SU-DHL-6 (cell line): ENCODE measurements around the gene RPTOR.
A peak's percentile ranks its signal among the peaks of the same experiment; 100 is the strongest.

Source experiments
- H2AFZ ChIP-seq: fragments of 200-600 bp; sonication (generic); 2 replicates; pipeline ENCODE4 v1.6.1; 2014; ENCODE audit warnings: low read depth, mild to moderate bottlenecking, moderate library complexity, mixed read lengths, antibody characterized with exemption, low read length; ENCODE audit not compliant: severe bottlenecking
- H3F3A ChIP-seq: fragments of 200-600 bp; shearing (Covaris generic); 2 replicates; pipeline ENCODE4 v1.6.0; 2016; ENCODE audit warnings: antibody characterized with exemption, mild to moderate bottlenecking; ENCODE audit not compliant: insufficient read depth
- H3K27ac ChIP-seq: fragments of 200-600 bp; sonication (generic); 2 replicates; pipeline ENCODE4 v1.5.1; 2016; ENCODE audit warnings: low read depth, mild to moderate bottlenecking, low read length, moderate library complexity, mixed read lengths
- H3K27me3 ChIP-seq: fragments of 200-600 bp; sonication (generic), shearing (Covaris generic); 2 replicates; pipeline ENCODE4 v1.6.0; 2014; ENCODE audit warnings: mild to moderate bottlenecking, low read length
- H3K36me3 ChIP-seq: fragments of 200-600 bp; sonication (generic); 2 replicates; pipeline ENCODE4 v1.6.1; 2014; ENCODE audit warnings: mild to moderate bottlenecking, low read length, mixed read lengths
- H3K4me2 ChIP-seq: fragments of 300-600, 200-600 bp; shearing (Covaris generic), sonication (generic); 2 replicates; pipeline ENCODE4 v1.6.0; 2014; ENCODE audit warnings: low read length, low read depth, mild to moderate bottlenecking; ENCODE audit not compliant: poor library complexity, severe bottlenecking
- H3K4me3 ChIP-seq: fragments of 200-600 bp; sonication (generic); 2 replicates; pipeline ENCODE4 v1.5.1; 2014; ENCODE audit warnings: antibody characterized with exemption, low read length, mild to moderate bottlenecking, mixed read lengths; ENCODE audit not compliant: insufficient read depth, poor library complexity, severe bottlenecking
- H3K79me2 ChIP-seq: fragments of 200-600 bp; sonication (generic); 2 replicates; pipeline ENCODE4 v1.6.1; 2014; ENCODE audit warnings: mild to moderate bottlenecking, low read length, moderate library complexity; ENCODE audit not compliant: insufficient read depth
- H3K9ac ChIP-seq: fragments of 200-600 bp; sonication (generic); 2 replicates; pipeline ENCODE4 v1.7.0; 2014; ENCODE audit warnings: mild to moderate bottlenecking, low read length
- H3K9me2 ChIP-seq: fragments of 200-600 bp; sonication (generic); replicated peaks from 2 replicates; pipeline ENCODE4 v1.6.1; 2014; ENCODE audit warnings: low read length; ENCODE audit not compliant: insufficient read depth
- H3K9me3 ChIP-seq: fragments of 200-600 bp; sonication (generic); 2 replicates; pipeline ENCODE4 v1.6.1; 2014; ENCODE audit warnings: low read length, mixed read lengths; ENCODE audit not compliant: insufficient read depth
- H4K20me1 ChIP-seq: fragments of 200-600 bp; sonication (generic); 2 replicates; pipeline ENCODE4 v1.6.1; 2014; ENCODE audit warnings: low read depth, mild to moderate bottlenecking, antibody characterized with exemption, low read length, moderate library complexity, mixed read lengths
- EZH2phosphoT487 ChIP-seq: fragments of 200-600 bp; sonication (generic), shearing (Covaris generic); conservative IDR thresholded peaks from 2 replicates; pipeline ENCODE4 v1.6.1; 2018; ENCODE audit warnings: mild to moderate bottlenecking, antibody characterized with exemption, low read length, moderate library complexity, mixed read lengths
- TF ChIP-seq, protein P1 (sequence below): fragments of 200-600 bp; sonication (generic); IDR thresholded peaks from one replicate; pipeline ENCODE4 v1.5.1; 2017; ENCODE audit warnings: antibody characterized with exemption, mild to moderate bottlenecking, low read length, moderate library complexity; ENCODE audit not compliant: insufficient read depth, poor library complexity, severe bottlenecking

The RPTOR gene

DNA sequence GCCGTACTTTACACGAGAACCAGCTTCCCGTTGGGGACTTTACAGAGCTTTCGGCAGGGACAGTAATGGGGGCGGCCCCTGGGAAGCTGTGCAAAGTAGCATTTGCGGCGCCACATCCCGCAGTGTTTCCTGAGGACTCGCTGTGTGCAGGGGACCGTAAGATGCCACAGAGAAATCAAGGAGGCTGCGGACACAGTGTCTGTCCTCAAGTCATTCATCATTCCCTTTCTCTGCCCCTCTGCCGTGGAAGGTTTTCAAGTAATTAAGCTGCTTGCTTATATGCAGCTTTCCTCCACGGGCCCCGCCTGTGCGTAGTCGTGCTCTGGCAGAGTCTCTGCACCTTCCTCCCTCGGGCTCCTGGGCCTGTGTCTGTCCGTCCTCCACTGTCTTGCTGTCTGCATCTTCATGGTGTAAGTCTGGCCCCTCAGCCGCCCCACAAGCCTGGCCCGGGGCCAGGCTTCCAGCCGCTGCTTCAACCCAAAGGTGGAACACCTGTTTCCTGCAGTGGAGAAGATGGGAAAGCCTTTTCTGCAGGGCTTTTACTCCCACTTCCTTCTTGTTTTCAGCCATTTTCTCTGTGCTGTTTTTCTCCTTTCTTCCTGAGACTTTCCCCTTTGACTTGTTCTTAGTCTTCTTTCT, 230.1 kb downstream of the RPTOR start:
- Histone ChIP-seq H3K79me2 (no peaks in the 10 kb centered on the region), H2AFZ (no peak overlapping the region), H3K9ac (no peak overlapping the region), H3K36me3 (no peaks in the 10 kb centered on the region), H3K4me3 (no peak overlapping the region), H3F3A (no peaks in the 10 kb centered on the region), H3K4me2 (no peak overlapping the region), H3K27ac (peak overlapping the region; percentile 16; the same call in 1 of the 2 replicates), H3K9me3 (no peaks in the 10 kb centered on the region), H3K27me3 (no peaks in the 10 kb centered on the region), H3K9me2 (no peaks in the 10 kb centered on the region), H4K20me1 (no peaks in the 10 kb centered on the region)
- no peak for TF ChIP-seq EZH2phosphoT487
- TF ChIP-seq, protein P1, sequence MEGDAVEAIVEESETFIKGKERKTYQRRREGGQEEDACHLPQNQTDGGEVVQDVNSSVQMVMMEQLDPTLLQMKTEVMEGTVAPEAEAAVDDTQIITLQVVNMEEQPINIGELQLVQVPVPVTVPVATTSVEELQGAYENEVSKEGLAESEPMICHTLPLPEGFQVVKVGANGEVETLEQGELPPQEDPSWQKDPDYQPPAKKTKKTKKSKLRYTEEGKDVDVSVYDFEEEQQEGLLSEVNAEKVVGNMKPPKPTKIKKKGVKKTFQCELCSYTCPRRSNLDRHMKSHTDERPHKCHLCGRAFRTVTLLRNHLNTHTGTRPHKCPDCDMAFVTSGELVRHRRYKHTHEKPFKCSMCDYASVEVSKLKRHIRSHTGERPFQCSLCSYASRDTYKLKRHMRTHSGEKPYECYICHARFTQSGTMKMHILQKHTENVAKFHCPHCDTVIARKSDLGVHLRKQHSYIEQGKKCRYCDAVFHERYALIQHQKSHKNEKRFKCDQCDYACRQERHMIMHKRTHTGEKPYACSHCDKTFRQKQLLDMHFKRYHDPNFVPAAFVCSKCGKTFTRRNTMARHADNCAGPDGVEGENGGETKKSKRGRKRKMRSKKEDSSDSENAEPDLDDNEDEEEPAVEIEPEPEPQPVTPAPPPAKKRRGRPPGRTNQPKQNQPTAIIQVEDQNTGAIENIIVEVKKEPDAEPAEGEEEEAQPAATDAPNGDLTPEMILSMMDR, result no peak

DNA sequence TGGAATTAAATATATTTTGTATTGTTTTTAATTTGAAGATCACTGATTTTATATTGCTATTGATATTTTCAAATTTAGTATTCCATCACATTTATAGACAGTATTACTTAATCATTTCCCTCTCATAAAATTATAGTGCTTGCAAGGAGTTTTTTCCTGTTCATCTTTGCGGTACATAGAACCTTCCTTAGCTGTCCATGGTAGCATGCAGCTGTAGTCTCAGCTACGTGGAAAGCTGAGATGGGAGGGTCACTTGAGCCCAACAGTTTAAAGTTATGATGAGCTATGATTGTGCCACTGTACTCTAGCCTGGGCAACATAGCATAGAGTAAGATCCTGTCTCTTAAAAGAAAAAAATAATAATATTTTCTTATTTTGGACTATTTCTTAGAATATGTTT, 231.2 kb downstream of the RPTOR start:
- no peak overlapping the region for H3K27ac ChIP-seq
- TF ChIP-seq EZH2phosphoT487, result no peak
- TF ChIP-seq, protein P1, result no peak
- no peaks in the 10 kb centered on the region for H3K36me3 ChIP-seq
- no peaks in the 10 kb centered on the region for H3K27me3 ChIP-seq
- no peaks in the 10 kb centered on the region for H3K9me3 ChIP-seq
- no peak overlapping the region for H2AFZ ChIP-seq
- no peaks in the 10 kb centered on the region for H4K20me1 ChIP-seq
- H3K79me2 ChIP-seq, result no peaks in the 10 kb centered on the region
- no peak overlapping the region for H3K4me2 ChIP-seq
- H3K9me2 ChIP-seq, result no peaks in the 10 kb centered on the region
- H3K9ac ChIP-seq, result no peak overlapping the region
- no peaks in the 10 kb centered on the region for H3F3A ChIP-seq
- H3K4me3 ChIP-seq, result no peak overlapping the region

GRCh38 chr17:80777274-80777673, 232.6 kb downstream of the RPTOR start:
- no peak overlapping the region for H3K4me2 ChIP-seq
- H3K9me3 ChIP-seq, result no peaks in the 10 kb centered on the region
- TF ChIP-seq EZH2phosphoT487, result no peak
- TF ChIP-seq, protein P1, result no peak
- no peaks in the 10 kb centered on the region for H3K79me2 ChIP-seq
- H3F3A ChIP-seq, result no peaks in the 10 kb centered on the region
- H3K27ac ChIP-seq, result no peak overlapping the region
- no peaks in the 10 kb centered on the region for H3K9me2 ChIP-seq
- H4K20me1 ChIP-seq, result no peaks in the 10 kb centered on the region
- no peak overlapping the region for H3K9ac ChIP-seq
- H3K27me3 ChIP-seq, result no peaks in the 10 kb centered on the region
- no peak overlapping the region for H3K4me3 ChIP-seq
- H3K36me3 ChIP-seq, result no peaks in the 10 kb centered on the region
- no peak overlapping the region for H2AFZ ChIP-seq
